ENCODE results near the gene USP17L21.
"Not testable (repeated sequence)": the region's sequence is repeated elsewhere in the genome, so short reads cannot be mapped to it uniquely, and the experiment has no call there.

DNA sequence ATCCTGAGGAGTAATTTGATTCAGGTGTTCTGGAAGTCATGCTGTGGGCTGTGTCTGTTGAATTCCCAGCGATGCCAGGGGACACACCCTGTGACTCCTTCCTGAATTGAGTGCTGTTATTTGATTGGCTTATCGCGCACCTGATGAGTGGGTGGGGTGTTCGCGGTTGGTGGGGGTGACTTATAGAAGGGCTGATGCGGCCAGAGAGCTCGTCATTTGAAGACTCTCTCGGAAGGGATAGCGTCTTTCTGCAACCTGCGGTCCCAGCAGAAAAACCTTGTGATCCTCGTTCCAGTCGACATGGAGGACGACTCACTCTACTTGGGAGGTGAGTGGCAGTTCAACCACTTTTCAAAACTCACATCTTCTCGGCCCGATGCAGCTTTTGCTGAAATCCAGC, 4.8 kb upstream of the USP17L21 start, which contains the start of gene USP17L20:
- TF ChIP-seq, protein P1, sequence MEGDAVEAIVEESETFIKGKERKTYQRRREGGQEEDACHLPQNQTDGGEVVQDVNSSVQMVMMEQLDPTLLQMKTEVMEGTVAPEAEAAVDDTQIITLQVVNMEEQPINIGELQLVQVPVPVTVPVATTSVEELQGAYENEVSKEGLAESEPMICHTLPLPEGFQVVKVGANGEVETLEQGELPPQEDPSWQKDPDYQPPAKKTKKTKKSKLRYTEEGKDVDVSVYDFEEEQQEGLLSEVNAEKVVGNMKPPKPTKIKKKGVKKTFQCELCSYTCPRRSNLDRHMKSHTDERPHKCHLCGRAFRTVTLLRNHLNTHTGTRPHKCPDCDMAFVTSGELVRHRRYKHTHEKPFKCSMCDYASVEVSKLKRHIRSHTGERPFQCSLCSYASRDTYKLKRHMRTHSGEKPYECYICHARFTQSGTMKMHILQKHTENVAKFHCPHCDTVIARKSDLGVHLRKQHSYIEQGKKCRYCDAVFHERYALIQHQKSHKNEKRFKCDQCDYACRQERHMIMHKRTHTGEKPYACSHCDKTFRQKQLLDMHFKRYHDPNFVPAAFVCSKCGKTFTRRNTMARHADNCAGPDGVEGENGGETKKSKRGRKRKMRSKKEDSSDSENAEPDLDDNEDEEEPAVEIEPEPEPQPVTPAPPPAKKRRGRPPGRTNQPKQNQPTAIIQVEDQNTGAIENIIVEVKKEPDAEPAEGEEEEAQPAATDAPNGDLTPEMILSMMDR (IDR thresholded peaks at IDR 0.05; ENCODE audit: insufficient read depth, low read length), result not testable (repeated sequence)
- TF ChIP-seq, protein P2, sequence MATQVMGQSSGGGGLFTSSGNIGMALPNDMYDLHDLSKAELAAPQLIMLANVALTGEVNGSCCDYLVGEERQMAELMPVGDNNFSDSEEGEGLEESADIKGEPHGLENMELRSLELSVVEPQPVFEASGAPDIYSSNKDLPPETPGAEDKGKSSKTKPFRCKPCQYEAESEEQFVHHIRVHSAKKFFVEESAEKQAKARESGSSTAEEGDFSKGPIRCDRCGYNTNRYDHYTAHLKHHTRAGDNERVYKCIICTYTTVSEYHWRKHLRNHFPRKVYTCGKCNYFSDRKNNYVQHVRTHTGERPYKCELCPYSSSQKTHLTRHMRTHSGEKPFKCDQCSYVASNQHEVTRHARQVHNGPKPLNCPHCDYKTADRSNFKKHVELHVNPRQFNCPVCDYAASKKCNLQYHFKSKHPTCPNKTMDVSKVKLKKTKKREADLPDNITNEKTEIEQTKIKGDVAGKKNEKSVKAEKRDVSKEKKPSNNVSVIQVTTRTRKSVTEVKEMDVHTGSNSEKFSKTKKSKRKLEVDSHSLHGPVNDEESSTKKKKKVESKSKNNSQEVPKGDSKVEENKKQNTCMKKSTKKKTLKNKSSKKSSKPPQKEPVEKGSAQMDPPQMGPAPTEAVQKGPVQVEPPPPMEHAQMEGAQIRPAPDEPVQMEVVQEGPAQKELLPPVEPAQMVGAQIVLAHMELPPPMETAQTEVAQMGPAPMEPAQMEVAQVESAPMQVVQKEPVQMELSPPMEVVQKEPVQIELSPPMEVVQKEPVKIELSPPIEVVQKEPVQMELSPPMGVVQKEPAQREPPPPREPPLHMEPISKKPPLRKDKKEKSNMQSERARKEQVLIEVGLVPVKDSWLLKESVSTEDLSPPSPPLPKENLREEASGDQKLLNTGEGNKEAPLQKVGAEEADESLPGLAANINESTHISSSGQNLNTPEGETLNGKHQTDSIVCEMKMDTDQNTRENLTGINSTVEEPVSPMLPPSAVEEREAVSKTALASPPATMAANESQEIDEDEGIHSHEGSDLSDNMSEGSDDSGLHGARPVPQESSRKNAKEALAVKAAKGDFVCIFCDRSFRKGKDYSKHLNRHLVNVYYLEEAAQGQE (IDR thresholded peaks at IDR 0.05; ENCODE audit: insufficient replicate concordance, low read depth), result not testable (repeated sequence)
- not testable (repeated sequence) for TF ChIP-seq POLR2AphosphoS5 (IDR thresholded peaks at IDR 0.05; ENCODE audit: low read depth)

Data from HL-60 (cell line).